Endothelial cell of umbilical vein (primary cell): ENCODE results near the gene TTC36. TPM values are rescaled to one million over a fixed set of nuclear protein-coding genes. Genes with fewer than 3 reads are reported as not detected.

Experiments used
- BruUV-seq: library from RNA; stranded (reverse); fragments of 400-500 nt; replicated peaks from 2 replicates; lab custom pipeline; 2021; lab: Mats Ljungman, UMichigan
- CTCF ChIA-PET: fragments of 300-600, 350-600 bp; sonication (Branson Sonifier 250); formaldehyde crosslinking; loops from one replicate; lab custom pipeline; 2021; ENCODE audit warnings: antibody characterized with exemption, inconsistent platforms; lab: Charles Lee
- POLR2A ChIA-PET: fragments of 300-600, 350-600 bp; sonication (Branson Sonifier 250); formaldehyde crosslinking; loops from one replicate; lab custom pipeline; 2021; ENCODE audit warnings: antibody characterized with exemption, inconsistent platforms; lab: Charles Lee
- DNase-seq: peaks from one replicate; pipeline ENCODE4 v3.0.0-alpha.2; 2011; ENCODE audit warnings: low read depth, low spot score
- FAIRE-seq: peaks from 2 replicates; lab custom pipeline; 2011; peaks lifted over from hg19 to GRCh38; lab: Jason Lieb, UNC
- H2AFZ ChIP-seq: 2 replicates; pipeline ENCODE4 v1.6.0; 2012; ENCODE audit warnings: low read depth, low read length, control low read depth, inconsistent platforms
- H3K27ac ChIP-seq: 2 replicates; pipeline ENCODE4 v1.5.1; 2011; ENCODE audit warnings: low read depth, mild to moderate bottlenecking, control low read depth, low read length, moderate library complexity; ENCODE audit not compliant: insufficient read depth
- H3K27me3 ChIP-seq, 2 experiments: 2 replicates each; pipeline versions ENCODE4 v1.6.0 to v1.6.1; 2011; ENCODE audit warnings: low read length in 2 of 2, mixed read lengths in 1 of 2; ENCODE audit not compliant: control insufficient read depth in 2 of 2, insufficient read depth in 2 of 2
- H3K36me3 ChIP-seq, 2 experiments: 2 replicates in 1 of 2; 3 replicates in 1 of 2; pipeline ENCODE4 v1.5.1; 2011; ENCODE audit warnings: low read length in 2 of 2, mild to moderate bottlenecking in 1 of 2, moderate library complexity in 1 of 2; ENCODE audit not compliant: control insufficient read depth in 2 of 2, insufficient read depth in 2 of 2; ENCODE audit errors: extremely low read depth in 1 of 2
- H3K4me1 ChIP-seq: 3 replicates; pipeline ENCODE4 v1.5.1; 2011; ENCODE audit warnings: mild to moderate bottlenecking, low read length; ENCODE audit not compliant: control insufficient read depth, insufficient read depth; ENCODE audit errors: extremely low read depth
- H3K4me2 ChIP-seq: 2 replicates; pipeline ENCODE4 v1.6.1; 2011; ENCODE audit warnings: low read length, control low read depth, mixed read lengths; ENCODE audit not compliant: insufficient read depth
- H3K4me3 ChIP-seq, 3 experiments: fragments of 200-600 bp in 1 of 3; sonication (generic), shearing (Covaris generic) in 1 of 3; replicated peaks in 1 of 3; 2 replicates each; pipeline ENCODE4 v1.5.1; 2011 to 2016; ENCODE audit warnings: control low read depth in 3 of 3, low read length in 3 of 3, mild to moderate bottlenecking in 2 of 3, inconsistent platforms in 1 of 3, low read depth in 1 of 3, moderate library complexity in 1 of 3; ENCODE audit not compliant: insufficient read depth in 1 of 3
- H3K79me2 ChIP-seq: 2 replicates; pipeline ENCODE4 v1.6.0; 2012; ENCODE audit warnings: low read length, inconsistent platforms; ENCODE audit not compliant: control insufficient read depth, insufficient read depth
- H3K9ac ChIP-seq: replicated peaks from 2 replicates; pipeline ENCODE3; 2011; ENCODE audit warnings: low read length, control low read depth; ENCODE audit not compliant: insufficient read depth; ENCODE audit errors: extremely low read depth
- H3K9me1 ChIP-seq: replicated peaks from 3 replicates; pipeline ENCODE4 v1.6.0; 2011; ENCODE audit warnings: mild to moderate bottlenecking, low read length; ENCODE audit not compliant: control insufficient read depth, insufficient read depth; ENCODE audit errors: extremely low read depth
- H3K9me3 ChIP-seq: replicated peaks from 2 replicates; pipeline ENCODE4 v1.5.1; 2012; ENCODE audit warnings: low read length, inconsistent platforms; ENCODE audit not compliant: control insufficient read depth, insufficient read depth
- H4K20me1 ChIP-seq: replicated peaks from 2 replicates; pipeline ENCODE3; 2011; ENCODE audit warnings: mild to moderate bottlenecking, low read length; ENCODE audit not compliant: control insufficient read depth, insufficient read depth; ENCODE audit errors: extremely low read depth
- EZH2 ChIP-seq: IDR thresholded peaks from 2 replicates; pipeline ENCODE4 v1.6.1; 2012; ENCODE audit warnings: borderline replicate concordance, low read depth, mild to moderate bottlenecking, moderate library complexity, low read length, inconsistent platforms; ENCODE audit not compliant: severe bottlenecking
- FOS ChIP-seq: IDR thresholded peaks from 2 replicates; pipeline ENCODE4 v1.6.1; 2011; ENCODE audit warnings: mild to moderate bottlenecking, low read length, moderate library complexity, borderline replicate concordance; ENCODE audit not compliant: insufficient read depth
- GATA2 ChIP-seq: IDR thresholded peaks from 2 replicates; pipeline ENCODE4 v1.7.0; 2011; ENCODE audit warnings: low read depth, mild to moderate bottlenecking, moderate library complexity, mixed read lengths, low read length; ENCODE audit not compliant: insufficient read length, insufficient read depth
- JUN ChIP-seq: IDR thresholded peaks from 2 replicates; pipeline ENCODE4 v1.6.1; 2011; ENCODE audit warnings: borderline replicate concordance, low read depth; ENCODE audit not compliant: insufficient read length, insufficient read depth
- MAX ChIP-seq: IDR thresholded peaks from 2 replicates; pipeline ENCODE4 v1.6.1; 2011; ENCODE audit not compliant: insufficient read depth, insufficient read length
- MYC ChIP-seq: IDR thresholded peaks from one replicate; pipeline ENCODE4 v1.6.1; 2011; ENCODE audit warnings: mild to moderate bottlenecking, low read depth, low read length
- POLR2A ChIP-seq: IDR thresholded peaks from 2 replicates; pipeline ENCODE4 v1.6.1; 2012; ENCODE audit warnings: low read depth, mild to moderate bottlenecking, control low read depth, low read length
- POLR2AphosphoS5 ChIP-seq: IDR thresholded peaks from 2 replicates; pipeline ENCODE4 v1.6.1; 2012; ENCODE audit warnings: low read depth, mild to moderate bottlenecking, control low read depth, low read length, moderate library complexity; ENCODE audit not compliant: insufficient read depth
- dilution Hi-C: fragments of 300-500 bp; cut with MboI; formaldehyde crosslinking; loops from one replicate; pipeline ENCODE4 v1.15.0; 2019; ENCODE audit warnings: low sequenced_read_pairs; ENCODE audit not compliant: extremely low pct_ligation_motif_present
- intact Hi-C: fragments of 100-400 bp; cut with micrococcal nuclease; formaldehyde crosslinking; loops from one replicate; pipeline ENCODE4 v1.10.0; 2022
- polyA plus RNA-seq, 4 experiments: library from polyadenylated mRNA; depleted of rRNA in 3 of 4; stranded (reverse) in 3 of 4; unstranded in 1 of 4; fragments of >200 nt; gene quantifications; 2 replicates each; pipeline versions ENCODE4 v1.2.1 to v1.2.3, GENCODE V29; 2011 to 2012; ENCODE audit warnings: missing spikeins in 1 of 4
- total RNA-seq: library from RNA; stranded (reverse); gene quantifications from 2 replicates; pipeline ENCODE4 v1.2.3, GENCODE V29; 2021
- TF ChIP-seq, protein P1 (sequence below), 2 donors: IDR thresholded peaks; 1 replicate in 1 of 2; 2 replicates in 1 of 2; pipeline ENCODE4 v1.5.1; 2011; ENCODE audit warnings: low read length in 2 of 2, mild to moderate bottlenecking in 2 of 2, moderate library complexity in 2 of 2, control low read depth in 1 of 2, inconsistent platforms in 1 of 2, low read depth in 1 of 2; ENCODE audit not compliant: insufficient read depth in 1 of 2; ENCODE audit errors: extremely low read depth in 1 of 2

TTC36 gene
- total and polyA plus RNA-seq, 2 donors (not counting 3 experiments of a cell fraction or from before 2014, with no cell fraction given): 0.60 TPM; not detected in 1

- no peaks in the 10 kb centered on the region for H3K27me3 ChIP-seq
- H3K4me3 ChIP-seq: no peak overlapping the region
- POLR2A ChIA-PET: no interaction called here
- TF ChIP-seq POLR2AphosphoS5 (no peak), JUN (no peak), GATA2 (no peak), MAX (no peak), EZH2 (no peak), POLR2A (no peak), MYC (no peak), FOS (no peak)
- TF ChIP-seq, protein P1, sequence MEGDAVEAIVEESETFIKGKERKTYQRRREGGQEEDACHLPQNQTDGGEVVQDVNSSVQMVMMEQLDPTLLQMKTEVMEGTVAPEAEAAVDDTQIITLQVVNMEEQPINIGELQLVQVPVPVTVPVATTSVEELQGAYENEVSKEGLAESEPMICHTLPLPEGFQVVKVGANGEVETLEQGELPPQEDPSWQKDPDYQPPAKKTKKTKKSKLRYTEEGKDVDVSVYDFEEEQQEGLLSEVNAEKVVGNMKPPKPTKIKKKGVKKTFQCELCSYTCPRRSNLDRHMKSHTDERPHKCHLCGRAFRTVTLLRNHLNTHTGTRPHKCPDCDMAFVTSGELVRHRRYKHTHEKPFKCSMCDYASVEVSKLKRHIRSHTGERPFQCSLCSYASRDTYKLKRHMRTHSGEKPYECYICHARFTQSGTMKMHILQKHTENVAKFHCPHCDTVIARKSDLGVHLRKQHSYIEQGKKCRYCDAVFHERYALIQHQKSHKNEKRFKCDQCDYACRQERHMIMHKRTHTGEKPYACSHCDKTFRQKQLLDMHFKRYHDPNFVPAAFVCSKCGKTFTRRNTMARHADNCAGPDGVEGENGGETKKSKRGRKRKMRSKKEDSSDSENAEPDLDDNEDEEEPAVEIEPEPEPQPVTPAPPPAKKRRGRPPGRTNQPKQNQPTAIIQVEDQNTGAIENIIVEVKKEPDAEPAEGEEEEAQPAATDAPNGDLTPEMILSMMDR (IDR thresholded peaks at IDR 0.05; ENCODE audit: extremely low read depth in 1 of 2, insufficient read depth in 1 of 2, low read depth in 1 of 2, low read length in 2 of 2): no peak
- no peaks in the 10 kb centered on the region for H3K79me2 ChIP-seq
- dilution Hi-C loops: no loop called here
- no peak overlapping the region for H2AFZ ChIP-seq
- intact Hi-C loops: no loop called here
- DNase-seq (no peak), FAIRE-seq (no peak)
- H3K27ac ChIP-seq: no peak overlapping the region
- no peak overlapping the region for H3K4me2 ChIP-seq
- no peaks in the 10 kb centered on the region for H3K9me1 ChIP-seq
- H3K9me3 ChIP-seq: no peaks in the 10 kb centered on the region
- BruUV-seq: no TSS peak
- H4K20me1 ChIP-seq: no peaks in the 10 kb centered on the region
- H3K36me3 ChIP-seq: peaks cover 0 to 2% of the 10 kb centered on the region in 2 experiments
- CTCF ChIA-PET: no interaction called here
- no peak overlapping the region for H3K9ac ChIP-seq
- H3K4me1 ChIP-seq: peaks cover 5% of the 10 kb centered on the region
These were observed 8.0 kb downstream of the TTC36 start for GRCh38 chr11:118535261-118535660.
